Stimulated activated naive CD4-positive, alpha-beta T cell treated with Interleukin-2 at 50 U/mL for 16 hours (primary cell): ENCODE data around the gene BCAR3.
"Not testable (repeated sequence)": the region's sequence is repeated elsewhere in the genome, so short reads cannot be mapped to it uniquely, and the experiment has no call there.

Source experiments
- DNase-seq: peaks from one replicate; lab custom pipeline; 2025; lab: John Stamatoyannopoulos, UW

BCAR3 gene

GRCh38 chr1:93705892-93706500, 24.4 kb upstream of the BCAR3 start:
- DNase-seq, result no peak

GRCh38 chr1:93704052-93704451, 22.4 kb upstream of the BCAR3 start:
- DNase-seq, result no peak

- DNase-seq, result no peak
Measured at GRCh38 chr1:93703643-93704042, 22.0 kb upstream of the BCAR3 start.

- no peak for DNase-seq
Measured at GRCh38 chr1:93702828-93703183, 21.2 kb upstream of the BCAR3 start.

GRCh38 chr1:93702111-93702827, 20.6 kb upstream of the BCAR3 start:
- no peak for DNase-seq

GRCh38 chr1:93701629-93702028, 20.0 kb upstream of the BCAR3 start:
- DNase-seq, result no peak

GRCh38 chr1:93700532-93701469, 19.2 kb upstream of the BCAR3 start:
- DNase-seq, result no peak

- DNase-seq, result no peak
Measured at GRCh38 chr1:93699503-93700168, 18.0 kb upstream of the BCAR3 start.

GRCh38 chr1:93699049-93699384, 17.4 kb upstream of the BCAR3 start:
- no peak for DNase-seq

- no peak for DNase-seq
Measured at GRCh38 chr1:93698329-93699048, 16.9 kb upstream of the BCAR3 start.

GRCh38 chr1:93697566-93697965, 15.9 kb upstream of the BCAR3 start:
- DNase-seq, result not testable (repeated sequence)

GRCh38 chr1:93695411-93696005, 13.9 kb upstream of the BCAR3 start:
- no peak for DNase-seq

- no peak for DNase-seq
Measured at GRCh38 chr1:93694819-93695218, 13.2 kb upstream of the BCAR3 start.

- no peak for DNase-seq
Measured at GRCh38 chr1:93694039-93694438, 12.4 kb upstream of the BCAR3 start.

- peak; percentile 38 for DNase-seq
Measured at GRCh38 chr1:93692983-93693591, 11.4 kb upstream of the BCAR3 start.

- no peak for DNase-seq
Measured at GRCh38 chr1:93692451-93692861, 10.8 kb upstream of the BCAR3 start.

- DNase-seq, result no peak
Measured at GRCh38 chr1:93692026-93692425, 10.4 kb upstream of the BCAR3 start.

- DNase-seq, result no peak
Measured at GRCh38 chr1:93690921-93691789, 9.5 kb upstream of the BCAR3 start.

- no peak for DNase-seq
Measured at GRCh38 chr1:93690341-93690740, 8.7 kb upstream of the BCAR3 start.
